Activated CD8-positive, alpha-beta memory T cell treated with anti-CD3 and anti-CD28 coated beads for 36 hours (primary cell): Measurements from ENCODE around the gene TTC24. TPM values are rescaled to one million over a fixed set of nuclear protein-coding genes. Genes with fewer than 3 reads are reported as not detected.

Experiments
- CTCF ChIA-PET: fragments of 350-600 bp; sonication (Branson Sonifier 250); formaldehyde crosslinking; loops from one replicate; lab custom pipeline; 2021; ENCODE audit warnings: antibody characterized with exemption; lab: Charles Lee
- POLR2A ChIA-PET: fragments of 350-600 bp; sonication (Branson Sonifier 250); formaldehyde crosslinking; loops from one replicate; lab custom pipeline; 2021; ENCODE audit warnings: antibody characterized with exemption; lab: Charles Lee
- total RNA-seq, 2 experiments: library from RNA; stranded (reverse); gene quantifications; one replicate each; pipeline ENCODE4 v1.2.3, GENCODE V29; 2021

The TTC24 gene
- 10 to 100 TPM in 1 of 2 experiments, 1 to 10 TPM in 1; 9.3 to 10.7 TPM for total RNA-seq

DNA sequence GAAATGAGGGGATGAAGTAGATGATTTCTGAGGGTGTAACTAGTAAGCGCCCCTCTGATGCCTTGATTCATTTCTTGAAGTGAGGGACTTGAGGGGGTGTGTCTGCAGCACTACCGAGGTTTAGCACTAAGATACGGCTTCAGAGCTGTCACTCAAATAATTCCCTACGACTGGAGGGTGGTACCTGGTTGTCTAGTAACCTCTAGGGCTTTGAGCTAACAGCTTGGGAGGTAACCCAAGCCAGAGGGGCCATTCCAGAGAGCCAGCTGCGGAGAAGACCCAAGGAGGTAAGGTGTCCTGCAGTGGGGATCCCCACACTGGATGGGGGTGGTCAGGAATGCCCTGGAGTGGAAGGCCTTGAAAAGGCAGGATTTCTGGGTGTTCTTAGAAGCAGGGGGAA lies at the start of gene TTC24:
Gene TTC24, plus strand, starts transcription at position 252 of the 400 bp plus-strand sequence. CDS start 1,642 bp downstream, outside the sequence.
- CTCF ChIA-PET, result interaction anchor here (0.7 to 1.5 kb wide), 5 partner anchors 23 to 193 kb away, joined by 3 read pairs; no protein-coding TSS in a partner anchor
- POLR2A ChIA-PET, result no interaction called here

DNA sequence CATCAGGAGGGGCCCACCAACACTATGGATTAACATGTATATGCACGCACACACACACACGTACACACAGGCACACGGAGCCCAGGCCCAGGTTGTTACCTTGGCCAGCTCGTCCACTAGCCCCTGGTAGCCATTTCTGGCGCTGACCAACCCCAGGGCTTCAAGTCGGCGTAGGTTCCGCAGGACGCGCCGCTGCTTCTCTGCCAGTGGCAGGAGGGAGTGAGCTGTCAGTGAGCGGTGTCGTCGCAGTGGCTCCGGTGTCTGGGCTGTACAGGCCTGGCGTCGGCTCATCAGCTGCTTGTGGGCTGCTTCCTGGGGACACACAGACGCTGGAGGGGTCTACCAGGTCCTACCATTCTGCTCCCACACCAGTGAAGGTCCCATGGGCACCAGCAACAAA lies 49.5 kb upstream of the TTC24 start:
- POLR2A ChIA-PET, result no interaction called here
- CTCF ChIA-PET, result no interaction called here

DNA sequence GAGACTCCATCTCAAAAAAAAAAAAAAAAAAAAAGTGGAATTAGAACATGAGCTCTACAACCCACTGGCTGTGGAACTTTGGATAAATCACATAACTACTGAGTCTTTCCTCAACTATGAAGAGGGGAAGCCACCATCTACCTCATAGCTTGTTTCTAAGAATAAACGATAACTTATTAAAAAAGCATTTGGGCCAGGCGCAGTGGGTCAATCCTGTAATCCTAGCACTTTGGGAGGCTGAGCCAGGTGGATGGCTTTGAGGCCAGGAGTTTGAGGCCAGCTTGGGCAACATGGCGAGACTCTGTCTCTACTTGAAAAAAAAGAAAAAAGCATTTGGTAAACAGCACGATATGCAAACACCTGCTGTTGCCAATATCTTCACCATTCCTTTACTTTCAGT lies 47.1 kb upstream of the TTC24 start:
- ChIA-PET CTCF (interaction anchor here (0.9 kb wide), 1 partner anchor 52 kb away, joined by 4 read pairs; no protein-coding TSS in a partner anchor), POLR2A (no interaction called here)

DNA sequence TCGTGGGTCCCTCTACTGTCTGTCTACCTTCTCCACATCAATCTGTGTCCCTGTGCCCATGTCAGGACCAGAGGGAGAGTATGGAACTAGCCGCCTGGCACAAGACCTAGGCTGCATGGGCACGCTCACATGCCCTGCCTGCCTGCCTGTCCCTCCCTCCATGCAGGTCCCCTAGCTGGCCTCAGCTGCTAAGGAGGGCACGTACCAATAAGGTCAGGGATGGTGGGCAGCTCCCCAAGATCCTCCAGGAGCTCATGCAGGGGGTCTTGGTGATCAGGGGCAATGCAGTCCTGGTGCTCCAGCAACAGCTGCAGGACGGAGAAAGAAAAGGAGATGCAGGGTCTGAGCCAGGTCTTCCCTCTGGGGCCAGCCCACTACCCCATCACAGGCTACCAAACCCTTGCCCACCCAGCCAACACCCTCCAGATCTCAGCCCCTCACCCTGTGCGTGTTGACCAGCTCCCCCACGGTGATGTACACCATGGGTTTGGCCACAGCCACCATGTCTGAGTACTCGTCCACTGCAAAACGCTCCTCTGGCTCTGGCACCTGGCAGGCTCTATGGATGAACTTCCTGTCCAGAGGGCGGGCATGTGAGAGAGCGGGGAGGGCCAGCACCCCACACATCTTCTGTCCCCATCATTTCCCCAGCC lies 45.8 kb upstream of the TTC24 start:
- CTCF ChIA-PET, result interaction anchor here (0.6 kb wide), 1 partner anchor 45 kb away, joined by 3 read pairs; no protein-coding TSS in a partner anchor
- POLR2A ChIA-PET, result no interaction called here

DNA sequence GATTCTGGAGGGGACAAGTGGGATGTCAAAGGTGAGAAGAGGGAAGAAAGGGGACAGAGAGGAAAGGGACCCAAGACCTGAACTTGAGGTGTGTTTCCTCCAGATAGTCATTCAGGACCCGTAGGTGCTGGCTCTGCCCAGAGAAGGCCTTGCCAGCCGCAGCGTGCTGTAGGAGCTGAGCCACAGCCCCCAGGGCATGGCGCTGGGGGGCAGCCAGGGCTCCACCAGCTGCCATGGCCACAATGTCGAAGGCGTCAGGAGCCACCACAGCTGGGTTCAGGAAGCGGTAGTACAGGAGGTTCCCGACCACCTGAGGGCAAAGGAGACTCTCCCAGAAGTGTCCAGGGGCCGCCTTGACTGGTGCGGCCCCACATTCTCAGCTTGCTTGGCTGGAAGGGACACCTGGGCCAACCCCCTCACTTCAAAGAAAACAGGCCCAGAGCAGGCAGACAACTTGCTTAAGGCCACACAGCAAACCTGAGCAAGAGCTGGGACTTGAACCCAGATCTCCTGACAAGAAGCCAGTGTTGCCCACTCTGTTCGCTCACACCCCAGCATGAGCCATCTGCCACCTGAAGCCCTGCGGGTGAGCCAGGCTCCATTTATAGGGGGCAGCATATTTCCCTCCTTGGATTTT lies 45.0 kb upstream of the TTC24 start:
- POLR2A ChIA-PET, result no interaction called here
- CTCF ChIA-PET, result interaction anchor here (0.6 kb wide), 1 partner anchor 45 kb away, joined by 3 read pairs; no protein-coding TSS in a partner anchor

DNA sequence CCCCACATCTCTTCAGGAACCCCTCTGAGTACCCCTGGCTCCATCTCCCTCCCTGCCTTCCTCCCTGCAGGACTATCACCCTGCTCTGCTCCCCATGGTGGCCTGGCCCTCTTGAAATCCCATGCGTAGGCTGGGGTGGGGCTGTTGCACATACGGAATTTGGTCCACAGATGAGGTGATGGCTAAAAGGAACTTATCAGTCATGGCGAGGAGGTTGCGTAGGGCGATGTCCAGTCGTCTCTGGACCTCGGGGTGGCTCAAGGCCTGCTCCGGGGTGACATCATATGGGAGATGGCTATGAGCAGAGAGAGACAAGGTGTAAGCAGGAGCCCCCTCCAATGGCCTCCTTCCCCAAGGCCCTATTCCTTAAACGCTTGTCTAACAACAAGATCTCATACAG lies 42.5 kb upstream of the TTC24 start:
- ChIA-PET CTCF (no interaction called here), POLR2A (no interaction called here)

DNA sequence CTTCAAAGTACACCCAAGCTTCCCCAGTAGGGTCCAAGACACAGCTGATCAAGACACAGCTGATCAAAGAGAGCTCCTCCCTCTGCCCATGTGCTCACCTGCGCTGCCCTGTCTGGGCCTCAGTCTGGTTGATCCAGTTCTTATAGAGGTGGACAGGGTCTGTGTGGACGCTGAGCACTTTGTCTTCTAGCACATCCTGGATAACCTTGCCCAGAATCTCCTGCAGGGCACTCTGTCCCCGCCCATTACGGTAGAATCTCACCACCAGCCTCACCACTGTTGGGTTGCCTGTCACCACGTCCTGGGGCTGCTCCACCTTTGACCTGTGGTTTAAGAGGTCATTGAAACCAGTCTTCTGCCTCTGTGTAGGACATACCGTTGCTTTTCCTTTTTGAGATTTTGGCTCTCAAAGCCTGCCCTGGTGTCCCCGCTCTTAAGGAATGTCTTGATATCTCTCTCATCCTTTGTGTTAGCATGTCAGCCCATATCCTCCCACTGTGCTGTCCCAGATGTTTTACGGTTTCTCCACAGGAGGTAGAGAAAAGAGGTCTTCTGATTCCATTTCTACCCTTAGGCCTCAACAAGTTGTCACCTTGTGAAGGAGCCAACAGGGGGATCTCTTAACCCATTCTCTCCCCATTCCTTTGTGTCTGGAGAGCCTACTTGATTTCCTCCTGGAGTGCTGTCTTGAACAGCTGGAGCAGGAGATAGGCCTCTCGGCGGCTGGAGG lies 40.6 kb upstream of the TTC24 start:
- POLR2A ChIA-PET, result no interaction called here
- CTCF ChIA-PET, result interaction anchor here (1.2 kb wide), 1 partner anchor 14 kb away, joined by 4 read pairs; no protein-coding TSS in a partner anchor

DNA sequence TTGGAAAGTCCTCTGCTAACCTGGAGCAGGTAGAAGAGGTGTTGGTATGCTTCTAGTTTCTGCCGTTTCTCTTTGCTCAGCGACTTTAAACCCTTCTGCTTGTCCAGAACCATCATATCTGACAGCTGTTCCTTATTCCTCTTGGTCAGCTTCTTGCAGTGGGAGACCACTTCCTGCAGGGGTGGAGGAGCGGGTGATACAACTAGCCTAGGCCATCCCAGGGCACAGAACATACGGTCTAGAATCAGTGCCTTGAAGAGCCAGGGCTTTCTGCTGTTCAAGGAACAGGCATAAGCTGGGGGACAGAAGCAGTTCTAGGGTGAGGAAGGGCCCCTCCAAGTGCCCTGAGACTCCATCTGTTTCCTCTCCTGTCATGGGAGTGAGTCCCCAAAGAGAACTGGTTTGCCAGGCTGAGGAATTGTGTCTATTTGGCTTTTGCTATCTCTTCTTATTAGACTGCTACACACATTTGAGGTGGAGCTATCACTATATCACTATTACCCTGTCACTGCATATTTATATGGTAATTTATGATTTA lies 39.6 kb upstream of the TTC24 start:
- ChIA-PET POLR2A (no interaction called here), CTCF (interaction anchor here (1.2 to 1.4 kb wide), 2 partner anchors 15 to 59 kb away, joined by 4 to 6 read pairs; no protein-coding TSS in a partner anchor)

DNA sequence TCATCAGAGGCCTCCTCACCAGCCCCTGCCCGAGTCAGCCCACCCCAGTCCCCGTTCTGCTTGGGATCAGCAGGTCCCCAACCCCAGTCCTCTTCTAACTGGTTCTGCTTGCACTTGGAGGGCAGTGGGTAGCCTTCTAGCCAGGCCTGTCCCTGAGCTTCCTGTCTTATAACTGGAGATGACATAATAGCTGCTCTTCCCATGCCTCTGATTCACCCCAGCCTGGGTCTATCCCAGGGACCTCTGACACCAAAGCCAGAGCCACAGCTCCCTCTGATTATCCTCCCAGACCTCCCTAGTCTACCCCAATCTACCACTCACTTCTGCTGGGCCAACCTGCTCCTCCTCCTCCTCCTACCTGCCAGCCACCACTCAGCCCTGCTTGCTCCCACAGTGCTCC lies 38.6 kb upstream of the TTC24 start:
- CTCF ChIA-PET, result interaction anchor here (1.4 kb wide), 1 partner anchor 60 kb away, joined by 6 read pairs; no protein-coding TSS in a partner anchor
- POLR2A ChIA-PET, result no interaction called here

DNA sequence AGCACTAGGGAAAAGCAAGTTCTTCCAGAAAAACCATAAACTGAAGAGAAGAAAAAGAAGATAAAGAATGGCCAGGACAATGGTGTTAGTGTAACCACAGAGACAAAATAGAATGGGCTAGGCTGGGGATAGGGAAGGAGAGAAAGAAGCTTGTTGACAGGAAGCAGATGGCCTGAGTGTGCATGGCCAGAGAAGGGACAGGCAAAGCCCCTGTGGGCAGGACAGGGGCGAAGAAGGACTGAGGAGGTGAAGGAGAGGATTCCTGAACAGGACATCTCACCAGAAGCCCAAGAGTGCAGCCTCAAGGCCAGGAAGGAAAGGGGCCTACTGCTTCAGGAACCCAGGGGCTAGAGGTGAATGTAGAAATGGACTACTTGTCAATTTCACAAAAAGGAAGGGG lies 36.5 kb upstream of the TTC24 start:
- CTCF ChIA-PET, result no interaction called here
- POLR2A ChIA-PET, result interaction anchor here (0.6 kb wide), 1 partner anchor 11 kb away, joined by 4 read pairs; no protein-coding TSS in a partner anchor

DNA sequence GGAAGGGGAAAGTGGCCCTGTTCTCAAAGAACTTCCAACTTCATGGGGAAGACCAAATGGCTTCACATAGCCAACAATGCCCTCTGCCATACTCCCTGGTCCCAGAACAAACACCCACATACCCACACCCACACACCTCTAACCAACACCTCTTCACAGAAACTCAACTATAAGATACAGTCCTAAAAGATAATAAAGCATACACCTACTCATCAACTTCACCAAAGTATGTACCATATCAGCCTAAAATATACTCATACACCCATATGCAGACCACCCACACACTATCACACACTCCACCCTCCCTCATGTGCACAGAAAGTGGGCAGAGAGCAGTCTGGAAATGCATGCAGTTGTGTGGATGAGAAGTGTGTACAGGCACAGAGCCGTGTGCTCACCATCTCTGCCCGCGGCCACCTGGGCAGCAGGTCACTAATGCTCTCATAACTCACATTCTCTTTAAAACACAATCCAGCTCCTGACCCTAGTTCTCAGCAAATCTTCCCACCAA lies 34.9 kb upstream of the TTC24 start:
- POLR2A ChIA-PET, result no interaction called here
- CTCF ChIA-PET, result no interaction called here

DNA sequence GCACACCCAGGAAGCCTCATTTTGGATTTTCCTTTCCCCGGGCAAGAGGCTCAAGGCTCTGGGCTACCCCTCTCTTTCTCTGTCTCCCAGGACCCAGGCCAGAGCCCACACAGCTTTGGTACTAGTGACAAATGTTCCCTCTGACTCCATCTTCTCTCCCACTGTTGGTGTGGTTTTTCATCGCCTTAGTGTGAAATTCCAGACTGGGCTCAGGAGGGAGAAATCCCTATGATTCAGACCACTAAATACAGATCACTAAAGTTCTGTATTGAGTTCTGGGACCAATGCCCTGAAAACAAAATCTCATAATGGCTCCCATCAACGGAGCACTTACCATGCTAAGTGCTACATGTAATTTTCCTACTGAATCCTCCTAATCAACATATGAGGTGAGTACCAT lies 33.3 kb upstream of the TTC24 start:
- POLR2A ChIA-PET, result no interaction called here
- CTCF ChIA-PET, result no interaction called here

DNA sequence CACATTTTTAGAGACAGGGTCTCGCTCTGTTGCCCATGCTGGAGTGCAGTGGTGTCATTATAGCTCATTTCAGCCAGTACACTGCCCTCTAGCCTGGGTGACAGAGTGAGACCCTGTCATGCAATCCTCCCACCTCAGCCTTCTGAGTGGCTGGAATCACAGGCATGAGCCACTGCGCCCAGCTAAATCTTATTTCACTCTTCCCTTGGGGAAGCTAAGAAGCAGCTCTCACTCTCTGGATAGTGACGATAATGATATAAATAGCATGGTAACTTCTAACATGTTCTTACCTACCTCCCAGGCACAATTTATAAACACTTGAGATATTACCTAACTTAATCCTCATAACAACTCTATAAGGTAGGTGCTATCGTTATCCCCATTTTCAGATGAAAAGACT lies 32.1 kb upstream of the TTC24 start:
- POLR2A ChIA-PET, result no interaction called here
- CTCF ChIA-PET, result no interaction called here

DNA sequence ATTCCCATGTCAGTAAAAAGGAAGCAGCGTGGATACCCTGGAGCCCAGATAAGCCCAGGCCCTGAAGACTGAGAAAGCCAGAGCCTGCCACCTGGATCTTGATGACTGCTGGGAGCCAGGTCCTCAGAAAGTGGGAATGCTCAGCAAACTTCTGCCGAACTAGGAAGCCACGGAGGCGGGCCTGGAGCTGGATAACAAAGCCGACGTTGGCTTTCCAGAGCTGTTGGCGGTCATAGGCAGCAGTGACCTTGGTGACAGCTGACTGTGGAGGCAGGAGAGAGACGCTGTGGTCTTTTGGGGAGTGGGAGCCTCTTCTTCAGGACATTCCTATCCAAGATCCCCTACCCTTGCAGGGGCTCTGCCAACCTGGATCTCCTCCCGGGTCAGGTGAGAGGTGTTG lies 31.5 kb upstream of the TTC24 start:
- CTCF ChIA-PET, result no interaction called here
- POLR2A ChIA-PET, result no interaction called here

DNA sequence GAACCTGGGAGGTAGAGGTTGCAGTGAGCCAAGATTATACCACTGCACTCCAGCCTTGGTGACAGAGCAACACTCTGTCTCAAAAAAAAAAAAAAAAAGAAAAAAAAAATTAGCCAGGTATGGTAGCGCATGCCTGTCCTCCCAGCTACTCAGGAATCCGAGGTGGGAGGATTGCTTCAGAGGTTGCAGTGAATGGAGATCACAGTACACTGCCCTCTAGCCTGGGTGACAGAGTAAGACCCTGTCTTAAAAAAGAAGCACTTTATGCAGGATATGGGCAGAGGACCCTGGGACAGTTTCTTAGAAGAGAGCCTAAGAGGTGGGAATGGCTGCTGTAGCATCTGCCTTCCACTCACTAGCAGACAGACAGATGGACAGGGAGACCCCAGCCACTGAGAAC lies 30.1 kb upstream of the TTC24 start:
- CTCF ChIA-PET, result no interaction called here
- POLR2A ChIA-PET, result no interaction called here

DNA sequence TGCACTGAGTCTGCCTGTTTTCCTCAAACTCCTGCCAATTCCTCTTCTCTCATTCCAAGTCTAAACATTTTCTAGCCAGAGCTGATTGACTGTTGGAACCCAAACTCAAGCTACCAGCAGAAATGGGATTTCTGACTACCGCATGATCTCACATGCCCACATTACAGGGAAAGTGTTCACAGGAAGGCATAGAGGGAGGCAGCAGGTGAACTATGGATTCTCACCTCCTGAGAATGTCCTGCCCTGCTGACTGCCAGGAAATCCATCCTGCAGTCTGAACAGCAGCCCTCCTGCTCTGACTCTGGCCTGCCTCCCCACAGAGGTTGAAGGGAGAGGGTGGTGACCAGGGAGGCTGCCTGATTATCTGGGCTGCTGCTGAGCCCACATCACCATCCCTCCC lies 29.7 kb upstream of the TTC24 start:
- CTCF ChIA-PET, result no interaction called here

DNA sequence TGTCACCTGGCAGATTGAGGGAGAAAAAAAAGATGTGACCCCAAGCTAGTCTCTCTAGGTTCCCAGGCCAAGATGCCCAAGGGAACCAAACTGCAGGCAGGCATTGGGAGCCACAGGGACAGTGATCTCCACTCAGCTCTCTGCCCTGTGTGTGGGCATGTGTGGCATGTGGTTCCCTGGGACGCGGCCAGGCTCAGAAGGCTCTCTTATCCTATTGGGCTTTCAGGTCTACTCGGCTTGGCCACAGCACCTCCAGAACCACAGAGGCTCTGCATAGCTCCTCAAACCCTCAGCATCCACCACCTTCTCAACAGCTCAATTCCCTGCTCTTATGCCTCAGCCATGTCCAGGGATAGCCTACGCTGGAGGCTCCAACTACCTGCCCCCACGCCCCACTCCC lies 29.2 kb upstream of the TTC24 start:
- CTCF ChIA-PET, result no interaction called here
- POLR2A ChIA-PET, result no interaction called here

More for the DNA sequence above, 29.7 kb upstream of the TTC24 start:
- POLR2A ChIA-PET, result no interaction called here

DNA sequence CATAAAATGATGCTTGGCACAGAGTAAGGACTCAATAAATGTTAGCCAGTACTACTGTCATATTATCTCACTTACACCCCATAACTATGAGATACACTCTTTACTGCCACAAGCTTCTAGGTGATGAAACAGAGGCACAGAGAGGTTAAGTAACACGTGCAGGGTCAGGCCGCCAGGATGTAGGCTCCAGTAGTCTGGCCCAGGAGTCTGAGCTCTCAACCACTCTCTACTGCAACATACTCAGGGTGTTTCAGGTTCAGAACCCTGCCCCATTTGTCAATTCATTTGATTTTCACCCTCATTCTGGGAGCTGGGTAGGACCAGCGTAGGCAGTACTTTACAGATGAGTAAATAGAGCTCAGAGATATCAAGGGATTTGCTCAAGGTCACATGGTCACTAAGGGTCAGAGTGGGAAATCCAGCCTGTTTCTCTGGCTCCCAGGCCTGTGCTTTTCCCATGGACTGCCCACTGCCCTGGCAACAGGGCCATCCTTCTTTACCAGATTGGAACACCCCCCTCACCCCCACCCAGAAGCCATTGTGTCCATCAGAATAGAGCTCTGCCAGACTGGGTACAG lies 28.4 kb upstream of the TTC24 start:
- POLR2A ChIA-PET, result no interaction called here
- CTCF ChIA-PET, result interaction anchor here (0.9 to 1.1 kb wide), 2 partner anchors 71 to 97 kb away, joined by 3 to 5 read pairs; no protein-coding TSS in a partner anchor

DNA sequence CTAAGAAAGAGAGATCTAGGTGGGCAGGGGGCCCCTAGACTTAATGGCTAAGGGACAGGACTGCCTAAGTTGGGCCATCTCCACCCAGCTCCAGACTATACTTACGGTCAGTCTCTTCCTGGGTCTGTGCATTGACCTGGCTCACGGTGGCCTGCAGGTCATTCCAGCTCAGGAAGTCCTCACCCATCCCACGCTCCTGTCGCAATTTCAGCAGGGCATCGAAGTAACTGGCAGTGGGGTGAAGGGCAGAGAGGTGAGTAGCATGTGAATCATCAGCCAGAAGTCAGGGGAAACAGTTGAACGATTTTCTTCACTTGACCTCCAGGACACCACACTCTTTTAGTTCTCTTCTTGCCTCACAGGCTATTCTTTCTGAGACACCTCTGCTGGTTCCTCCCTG lies 27.7 kb upstream of the TTC24 start:
- ChIA-PET POLR2A (no interaction called here), CTCF (interaction anchor here (0.9 to 1.1 kb wide), 2 partner anchors 71 to 98 kb away, joined by 3 to 5 read pairs; no protein-coding TSS in a partner anchor)
